Liver (tissue), 9 donors: ENCODE measurements around the gene TRERF1. TPM values are rescaled to one million over a fixed set of nuclear protein-coding genes. Genes with fewer than 3 reads are reported as not detected.

Experiments used
- DNase-seq: peaks from one replicate; pipeline ENCODE4 v3.0.0-alpha.2; 2017; ENCODE audit warnings: low spot score
- H3K27ac ChIP-seq, 2 donors: one replicate each; pipeline ENCODE4 v1.7.0; 2013; ENCODE audit warnings: inconsistent platforms in 2 of 2, low read length in 2 of 2, control low read depth in 1 of 2, low read depth in 1 of 2, mild to moderate bottlenecking in 1 of 2
- H3K27me3 ChIP-seq, 4 donors: one replicate each; pipeline versions ENCODE4 v1.6.1 to v1.7.0; 2013; ENCODE audit warnings: low read length in 3 of 4, inconsistent platforms in 1 of 4, mild to moderate bottlenecking in 1 of 4, moderate library complexity in 1 of 4; ENCODE audit not compliant: control insufficient read depth in 4 of 4, insufficient read depth in 4 of 4
- H3K36me3 ChIP-seq, 4 donors: one replicate each; pipeline versions ENCODE4 v1.6.1 to v1.7.0; 2013; ENCODE audit warnings: low read length in 3 of 4, mild to moderate bottlenecking in 3 of 4, low read depth in 1 of 4, moderate library complexity in 1 of 4; ENCODE audit not compliant: control insufficient read depth in 4 of 4, insufficient read depth in 3 of 4
- H3K4me1 ChIP-seq, 4 donors: one replicate each; pipeline versions ENCODE4 v1.6.1 to v1.7.0; 2013; ENCODE audit warnings: low read length in 3 of 4, mild to moderate bottlenecking in 3 of 4, moderate library complexity in 1 of 4; ENCODE audit not compliant: control insufficient read depth in 4 of 4, insufficient read depth in 4 of 4
- H3K4me3 ChIP-seq, 3 donors: one replicate each; pipeline versions ENCODE4 v1.6.1 to v1.7.0; 2013; ENCODE audit warnings: low read length in 3 of 3, control low read depth in 1 of 3, low read depth in 1 of 3, mild to moderate bottlenecking in 1 of 3
- H3K9ac ChIP-seq, 2 donors: one replicate each; pipeline ENCODE4 v1.7.0; 2013; ENCODE audit warnings: low read length in 2 of 2, mild to moderate bottlenecking in 2 of 2, moderate library complexity in 2 of 2, control low read depth in 1 of 2, low read depth in 1 of 2
- H3K9me3 ChIP-seq, 4 donors: one replicate each; pipeline versions ENCODE4 v1.6.1 to v1.7.0; 2013; ENCODE audit warnings: low read length in 3 of 4; ENCODE audit not compliant: control insufficient read depth in 4 of 4
- ATF3 ChIP-seq: IDR thresholded peaks from 2 replicates; pipeline ENCODE4 v1.6.1; 2016; ENCODE audit warnings: antibody characterized with exemption
- CTCF ChIP-seq: fragments of 150-350 bp; IDR thresholded peaks from 2 replicates; pipeline ENCODE4 v1.5.1; 2017; ENCODE audit warnings: improper control_type of control experiment, low read depth, low read length; ENCODE audit not compliant: missing input control
- EGR1 ChIP-seq, 2 donors: IDR thresholded peaks; 2 replicates each; pipeline ENCODE4 v1.6.1; 2016 to 2018; ENCODE audit warnings: antibody characterized with exemption in 2 of 2, low read depth in 2 of 2
- FOXA1 ChIP-seq: IDR thresholded peaks from 2 replicates; pipeline ENCODE4 v1.6.1; 2016; ENCODE audit warnings: antibody characterized with exemption
- FOXA2 ChIP-seq: IDR thresholded peaks from 2 replicates; pipeline ENCODE4 v1.6.1; 2016; ENCODE audit warnings: antibody characterized with exemption
- GABPA ChIP-seq, 2 donors: IDR thresholded peaks in 1 of 2; conservative IDR thresholded peaks in 1 of 2; 2 replicates each; pipeline ENCODE4 v1.6.1; 2016; ENCODE audit warnings: antibody characterized with exemption in 2 of 2, mild to moderate bottlenecking in 1 of 2, moderate library complexity in 1 of 2
- HNF4G ChIP-seq: IDR thresholded peaks from 2 replicates; pipeline ENCODE4 v1.6.1; 2016; ENCODE audit warnings: antibody characterized with exemption
- JUND ChIP-seq, 2 donors: IDR thresholded peaks; 2 replicates each; pipeline ENCODE4 v1.6.1; 2016; ENCODE audit warnings: antibody characterized with exemption in 2 of 2
- MAX ChIP-seq: IDR thresholded peaks from 2 replicates; pipeline ENCODE4 v1.6.1; 2016; ENCODE audit warnings: antibody characterized with exemption
- NR2F2 ChIP-seq: IDR thresholded peaks from 2 replicates; pipeline ENCODE4 v1.6.1; 2016; ENCODE audit warnings: antibody characterized with exemption
- RXRA ChIP-seq, 2 donors: IDR thresholded peaks; 2 replicates each; pipeline ENCODE4 v1.6.1; 2017 to 2018; ENCODE audit warnings: antibody characterized with exemption in 2 of 2, mild to moderate bottlenecking in 1 of 2
- SP1 ChIP-seq: IDR thresholded peaks from 2 replicates; pipeline ENCODE4 v1.6.1; 2018; ENCODE audit warnings: antibody characterized with exemption, mild to moderate bottlenecking
- TAF1 ChIP-seq: conservative IDR thresholded peaks from 2 replicates; pipeline ENCODE4 v1.6.1; 2016; ENCODE audit warnings: antibody characterized with exemption, mild to moderate bottlenecking
- YY1 ChIP-seq: IDR thresholded peaks from 2 replicates; pipeline ENCODE4 v1.6.1; 2016; ENCODE audit warnings: antibody characterized with exemption, mild to moderate bottlenecking
- ZBTB33 ChIP-seq: IDR thresholded peaks from 2 replicates; pipeline ENCODE4 v1.6.1; 2016; ENCODE audit warnings: antibody characterized with exemption
- WGBS: extraction: QIAGEN DNeasy Blood & Tissue Kit; methylation state at CpG from one replicate; pipeline ENCODE4 v1.1.7; 2013; 5-methylcytosine and 5-hydroxymethylcytosine counted together
- polyA plus RNA-seq, 2 donors: library from polyadenylated mRNA; stranded (reverse) in 1 of 2; unstranded in 1 of 2; fragments of 200-250 nt in 1 of 2; fragments of >200 nt in 1 of 2; fragmentation: Nextera tagmentation in 1 of 2; extraction: Ambion mirVana in 1 of 2; gene quantifications; one replicate each; pipeline versions ENCODE4 v1.2.1 to v1.2.3, GENCODE V29; 2013 to 2015
- total RNA-seq, 2 donors: library from RNA; depleted of rRNA; stranded (reverse); fragments of >200 nt; gene quantifications; one replicate each; pipeline ENCODE4 v1.2.3, GENCODE V29; 2014
- donor health status: healthy.
- donor health status: healthy.
- donor health status: healthy.
- donor health status: healthy.
- donor health status: healthy.

TRERF1 gene
- total and polyA plus RNA-seq, 4 donors: 0.33 to 1.3 (median 0.68) TPM

GRCh38 chr6:42304053-42304712 lies 147.5 kb downstream of the TRERF1 start:
- Histone ChIP-seq H3K9me3 (no peaks in the 10 kb centered on the region), H3K4me3 (no peak overlapping the region), H3K4me1 (no peaks in the 10 kb centered on the region), H3K9ac (no peak overlapping the region), H3K27me3 (no peaks in the 10 kb centered on the region), H3K27ac (no peak overlapping the region), H3K36me3 (no peaks in the 10 kb centered on the region)
- TF ChIP-seq ZBTB33: no peak
- TF ChIP-seq GABPA (IDR thresholded peaks at IDR 0.05 in 1 of 2, conservative IDR thresholded peaks at IDR 0.05 in 1 of 2): no peak
- no peak for TF ChIP-seq TAF1
- TF ChIP-seq SP1: no peak
- no peak for TF ChIP-seq RXRA (IDR thresholded peaks at IDR 0.05)
- TF ChIP-seq FOXA1: no peak
- no peak for TF ChIP-seq ATF3
- TF ChIP-seq MAX: no peak
- TF ChIP-seq YY1: no peak
- no peak for TF ChIP-seq EGR1 (IDR thresholded peaks at IDR 0.05; ENCODE audit: low read depth in 2 of 2)
- TF ChIP-seq JUND (IDR thresholded peaks at IDR 0.05): no peak
- TF ChIP-seq NR2F2: no peak
- no peak for TF ChIP-seq FOXA2
- no peak for DNase-seq
- WGBS: 75% methylated on average over 6 of the region's 6 CpGs

- H3K4me1 ChIP-seq: no peaks in the 10 kb centered on the region
- no peak for DNase-seq
- H3K36me3 ChIP-seq: no peaks in the 10 kb centered on the region
- H3K27me3 ChIP-seq: no peaks in the 10 kb centered on the region
- WGBS: 76% methylated on average over 3 of the region's 3 CpGs
- H3K4me3 ChIP-seq: no peak overlapping the region
- TF ChIP-seq GABPA (IDR thresholded peaks at IDR 0.05 in 1 of 2, conservative IDR thresholded peaks at IDR 0.05 in 1 of 2) (no peak), FOXA1 (no peak), ZBTB33 (no peak), HNF4G (no peak), EGR1 (IDR thresholded peaks at IDR 0.05; ENCODE audit: low read depth in 2 of 2) (no peak), FOXA2 (no peak), TAF1 (no peak), CTCF (no peak)
- no peak overlapping the region for H3K9ac ChIP-seq
- no peak overlapping the region for H3K27ac ChIP-seq
- H3K9me3 ChIP-seq: no peaks in the 10 kb centered on the region
Observed at GRCh38 chr6:42302411-42302810, 149.3 kb downstream of the TRERF1 start.
